Prostate gland (tissue), 2 donors: ENCODE measurements around the gene LACTBL1.

Experiments
- CTCF ChIP-seq, 4 experiments: fragments of 200-600 bp in 2 of 4; fragments of 450-650 bp in 2 of 4; sonication (generic) in 2 of 4; IDR thresholded peaks; 1 replicate in 3 of 4; 2 replicates in 1 of 4; pipeline ENCODE4 v1.5.1; 2016 to 2019; ENCODE audit warnings: antibody characterized with exemption in 4 of 4, mild to moderate bottlenecking in 2 of 4, moderate library complexity in 2 of 4
- POLR2A ChIP-seq: fragments of 450-650 bp; IDR thresholded peaks from one replicate; pipeline ENCODE4 v1.6.1; 2016; ENCODE audit warnings: antibody characterized with exemption, mild to moderate bottlenecking

- TF ChIP-seq POLR2A (no peak), CTCF (IDR thresholded peaks at IDR 0.05) (no peak)
These were observed 3.0 kb upstream of the LACTBL1 start for GRCh38 chr1:22975694-22976093.
